Activated CD4-positive, alpha-beta T cell treated with anti-CD3 and anti-CD28 coated beads, Interleukin-2, amount 10 ng/mL, durations not matched to agents 24 days and 14 days (primary cell): Measurements from ENCODE around the gene TSSK6. TPM values are rescaled to one million over a fixed set of nuclear protein-coding genes. Genes with fewer than 3 reads are reported as not detected.

Experiments used
- DNase-seq: peaks from one replicate; pipeline ENCODE4 v3.0.0; 2022
- H3K27ac Mint-ChIP-seq: one replicate; pipeline ENCODE4 v1.8.0; 2022; ENCODE audit warnings: mild to moderate bottlenecking, mixed read lengths
- H3K27me3 Mint-ChIP-seq: one replicate; pipeline ENCODE4 v1.8.0; 2022; ENCODE audit warnings: mixed read lengths
- H3K36me3 Mint-ChIP-seq: one replicate; pipeline ENCODE4 v1.8.0; 2022; ENCODE audit warnings: low read depth, mild to moderate bottlenecking, mixed read lengths
- H3K4me1 Mint-ChIP-seq: one replicate; pipeline ENCODE4 v1.8.0; 2021; ENCODE audit warnings: mixed read lengths
- H3K4me3 Mint-ChIP-seq: one replicate; pipeline ENCODE4 v1.8.0; 2022; ENCODE audit warnings: mild to moderate bottlenecking, moderate library complexity, mixed read lengths
- H3K9me3 Mint-ChIP-seq: one replicate; pipeline ENCODE4 v1.8.0; 2021; ENCODE audit warnings: mixed read lengths
- intact Hi-C: fragments of 100-400 bp; cut with micrococcal nuclease; formaldehyde crosslinking; loops from one replicate; pipeline ENCODE4 v1.15.1; 2023
- total RNA-seq: library from RNA; stranded (reverse); gene quantifications from 2 replicates; pipeline ENCODE4 v1.2.3, GENCODE V29; 2022

The TSSK6 gene
- total RNA-seq, 1 donor from 2014 or later: 3.3 TPM

DNA sequence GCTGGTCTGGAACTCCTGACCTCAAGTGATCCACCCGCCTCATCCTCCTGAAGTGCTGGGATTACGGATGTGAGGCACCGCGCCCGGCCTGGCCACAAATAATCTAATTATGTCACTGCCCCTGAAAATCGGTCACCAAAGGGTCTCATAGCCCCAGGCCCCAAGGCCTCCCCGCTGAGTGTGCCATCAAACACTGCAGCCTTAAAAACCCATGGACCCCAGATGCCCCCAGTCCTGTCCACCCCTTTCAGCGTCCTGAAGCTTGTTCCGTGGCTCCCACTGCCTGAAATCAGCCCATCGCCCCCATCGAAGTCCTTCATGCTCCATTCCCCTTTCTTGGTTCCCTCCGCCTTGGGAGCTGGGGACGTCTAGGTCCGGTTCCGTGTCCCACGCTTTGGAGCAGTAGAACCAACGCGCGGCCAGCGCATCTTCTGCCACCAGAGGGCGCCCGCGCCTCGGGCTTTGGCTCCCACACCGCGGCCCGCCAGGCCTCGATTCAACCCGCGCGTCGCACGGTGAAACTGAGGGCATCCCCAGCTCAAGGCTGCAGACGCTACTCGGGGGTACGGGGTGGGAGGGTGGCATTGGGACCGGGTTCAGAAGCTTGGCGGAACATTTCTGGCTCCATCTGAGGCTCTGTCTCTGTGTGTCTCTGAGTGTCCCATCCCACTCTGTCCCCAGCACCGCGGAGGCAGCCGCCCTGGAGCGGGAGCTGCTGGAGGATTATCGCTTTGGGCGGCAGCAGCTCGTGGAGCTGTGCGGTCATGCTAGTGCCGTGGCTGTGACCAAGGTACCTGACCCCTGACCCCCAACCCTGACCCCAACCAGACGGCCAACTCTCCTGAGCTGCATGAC is 16.8 kb upstream of the TSSK6 start:
- H3K27ac Mint-ChIP-seq: peak overlapping the region; percentile 47
- intact Hi-C loops: loop anchor here (1.0 to 10.0 kb wide), 3 partner anchors 22 to 203 kb away; partner anchors contain the start of gene ZNF14
- H3K4me1 Mint-ChIP-seq: peaks cover 16% of the 10 kb centered on the region
- no peaks in the 10 kb centered on the region for H3K9me3 Mint-ChIP-seq
- peaks cover 22% of the 10 kb centered on the region for H3K36me3 Mint-ChIP-seq
- DNase-seq: peak; percentile 96
- peaks cover 3% of the 10 kb centered on the region for H3K27me3 Mint-ChIP-seq
- H3K4me3 Mint-ChIP-seq: peak overlapping the region; percentile 14

- H3K27me3 Mint-ChIP-seq: no peaks in the 10 kb centered on the region
- H3K36me3 Mint-ChIP-seq: peaks cover 21% of the 10 kb centered on the region
- H3K4me1 Mint-ChIP-seq: peaks cover 15% of the 10 kb centered on the region
- H3K9me3 Mint-ChIP-seq: no peaks in the 10 kb centered on the region
- no peak for DNase-seq
- peak overlapping the region; percentile 47 for H3K27ac Mint-ChIP-seq
- intact Hi-C loops: loop anchor here (10.0 kb wide), 1 partner anchor 204 kb away; the partner anchor contains the start of gene ZNF14
- no peak overlapping the region for H3K4me3 Mint-ChIP-seq
Observed at GRCh38 chr19:19530889-19531288, 15.5 kb upstream of the TSSK6 start.

- no peak for DNase-seq
- peaks cover 15% of the 10 kb centered on the region for H3K4me1 Mint-ChIP-seq
- no peak overlapping the region for H3K4me3 Mint-ChIP-seq
- H3K27ac Mint-ChIP-seq: no peak overlapping the region
- intact Hi-C loops: loop anchor here (10.0 kb wide), 1 partner anchor 204 kb away; the partner anchor contains the start of gene ZNF14
- peaks cover 21% of the 10 kb centered on the region for H3K36me3 Mint-ChIP-seq
- H3K27me3 Mint-ChIP-seq: no peaks in the 10 kb centered on the region
- no peaks in the 10 kb centered on the region for H3K9me3 Mint-ChIP-seq
Observed at GRCh38 chr19:19530423-19530804, 15.1 kb upstream of the TSSK6 start.

DNA sequence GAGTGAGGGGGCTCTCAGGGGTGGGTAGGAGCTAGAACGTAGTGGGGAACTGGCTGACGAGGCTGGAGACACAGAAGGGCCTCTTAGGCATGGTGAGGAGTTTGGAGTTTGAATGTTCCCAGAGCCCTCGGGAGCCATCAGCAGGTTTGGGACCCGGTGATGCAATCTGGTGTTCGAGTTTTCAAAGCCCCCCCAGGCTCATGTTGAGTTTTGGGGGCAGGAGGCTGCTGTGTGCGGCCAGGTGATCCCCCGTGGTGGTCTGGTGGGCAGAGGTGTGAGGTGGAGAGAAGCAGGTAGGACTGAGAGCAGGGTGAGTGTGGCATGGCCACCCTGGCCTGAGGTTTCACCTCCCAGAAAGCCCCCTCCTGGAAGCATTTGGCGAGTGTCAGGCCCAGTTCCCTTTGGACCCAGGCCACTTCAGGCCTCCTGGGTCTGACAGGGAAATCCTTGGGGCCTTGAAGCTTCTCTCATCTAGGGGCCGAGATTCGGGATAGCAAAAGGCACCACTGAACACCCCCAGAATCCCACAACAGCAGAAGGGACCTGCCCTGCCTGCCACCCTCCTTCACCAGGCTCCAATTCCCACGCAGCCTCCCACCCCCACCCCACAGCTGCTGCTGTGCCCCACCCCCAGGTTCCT is 14.6 kb upstream of the TSSK6 start:
- intact Hi-C loops: loop anchor here (10.0 kb wide), 1 partner anchor 205 kb away; the partner anchor contains the start of gene ZNF14
- H3K9me3 Mint-ChIP-seq: no peaks in the 10 kb centered on the region
- no peak for DNase-seq
- H3K4me1 Mint-ChIP-seq: peaks cover 15% of the 10 kb centered on the region
- no peaks in the 10 kb centered on the region for H3K27me3 Mint-ChIP-seq
- no peak overlapping the region for H3K4me3 Mint-ChIP-seq
- no peak overlapping the region for H3K27ac Mint-ChIP-seq
- peaks cover 23% of the 10 kb centered on the region for H3K36me3 Mint-ChIP-seq

DNA sequence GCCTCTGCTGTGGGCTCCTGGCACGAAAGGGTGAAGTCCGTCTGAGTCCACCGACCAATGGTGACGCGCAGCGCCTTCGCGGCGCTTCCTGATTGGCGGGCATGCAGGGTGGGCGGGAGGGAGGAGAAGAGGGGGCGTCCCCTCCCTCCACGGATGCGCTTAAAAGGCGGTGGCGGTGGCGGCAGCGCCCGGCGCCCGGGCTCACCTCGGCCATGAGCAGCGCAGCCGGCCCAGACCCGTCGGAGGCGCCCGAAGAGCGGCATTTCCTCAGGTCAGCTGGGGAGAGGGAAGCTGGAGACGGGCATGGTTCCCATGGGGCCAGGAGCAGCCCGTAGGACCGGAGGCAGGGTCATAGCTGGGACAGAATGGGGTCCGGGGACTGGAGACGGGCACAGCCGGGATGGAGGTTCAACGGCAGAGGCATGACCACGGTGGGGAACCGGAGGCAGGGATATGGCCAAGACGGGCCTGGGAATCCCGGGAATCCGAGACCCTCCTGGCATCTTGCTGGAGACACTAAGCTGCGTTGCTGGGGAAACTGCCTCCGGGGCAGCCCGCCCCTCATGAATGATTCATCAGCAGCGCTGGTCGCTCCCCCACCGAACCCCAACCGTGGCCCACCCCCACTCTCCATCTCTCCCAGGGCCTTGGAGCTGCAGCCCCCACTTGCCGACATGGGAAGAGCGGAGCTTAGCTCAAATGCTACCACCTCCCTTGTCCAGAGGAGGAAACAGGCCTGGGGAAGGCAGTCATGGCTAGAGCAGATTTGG is 13.6 kb upstream of the TSSK6 start, which contains the start of gene YJEFN3:
Gene YJEFN3 (plus strand): TSS at position 191 of the 770 bp plus-strand sequence. CDS start 22 bp downstream, at position 213.
- H3K4me3 Mint-ChIP-seq: no peak within 1 kb of the TSS
- intact Hi-C loops: no loop called here
- H3K9me3 Mint-ChIP-seq: no peaks in the 10 kb centered on the region
- H3K27ac Mint-ChIP-seq: no peak within 1 kb of the TSS
- peaks cover 12% of the 10 kb centered on the region for H3K4me1 Mint-ChIP-seq
- no peaks in the 10 kb centered on the region for H3K27me3 Mint-ChIP-seq
- H3K36me3 Mint-ChIP-seq: peaks cover 19% of the 10 kb centered on the region
- DNase-seq: no peak

DNA sequence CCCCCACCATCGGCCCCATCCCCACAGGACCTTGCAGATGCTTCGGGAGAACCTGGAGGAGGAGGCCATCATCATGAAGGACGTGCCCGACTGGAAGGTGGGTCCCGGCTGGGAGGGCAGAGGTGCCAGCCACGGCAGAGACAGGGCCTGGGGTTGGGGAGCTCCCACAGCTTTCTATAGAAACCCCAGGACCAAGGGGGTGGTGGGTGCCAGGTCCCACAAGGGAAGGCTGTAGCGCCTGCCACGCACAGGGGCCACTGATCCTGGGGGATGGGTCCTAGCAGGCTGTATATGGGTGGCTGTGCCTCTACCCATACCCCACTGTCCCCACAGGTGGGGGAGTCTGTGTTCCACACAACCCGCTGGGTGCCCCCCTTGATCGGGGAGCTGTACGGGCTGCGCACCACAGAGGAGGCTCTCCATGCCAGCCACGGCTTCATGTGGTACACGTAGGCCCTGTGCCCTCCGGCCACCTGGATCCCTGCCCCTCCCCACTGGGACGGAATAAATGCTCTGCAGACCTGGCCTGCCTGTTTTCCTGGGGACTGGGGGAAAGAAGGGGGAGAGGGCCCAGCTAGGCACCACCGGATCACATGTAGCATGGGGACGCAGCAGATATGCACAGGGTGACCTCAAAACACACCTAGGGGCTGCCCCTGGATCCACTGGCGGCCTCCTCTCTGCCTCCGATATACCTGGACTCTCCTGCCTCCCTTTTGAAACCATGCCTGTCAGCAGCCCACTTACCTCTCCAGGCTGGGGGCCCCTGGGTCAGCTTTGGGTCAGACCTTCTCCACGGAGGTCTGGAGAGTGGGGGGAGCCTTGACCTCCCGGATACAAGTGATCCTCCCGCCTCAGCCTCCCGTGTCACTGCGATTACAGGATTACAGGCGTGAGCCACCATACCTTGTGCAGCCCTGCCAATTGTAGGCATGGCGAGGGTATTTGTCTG is 12.6 kb upstream of the TSSK6 start:
- no peak for DNase-seq
- peaks cover 9% of the 10 kb centered on the region for H3K4me1 Mint-ChIP-seq
- H3K27me3 Mint-ChIP-seq: no peaks in the 10 kb centered on the region
- H3K27ac Mint-ChIP-seq: no peak overlapping the region
- H3K36me3 Mint-ChIP-seq: peaks cover 21% of the 10 kb centered on the region
- H3K4me3 Mint-ChIP-seq: no peak overlapping the region
- intact Hi-C loops: no loop called here
- H3K9me3 Mint-ChIP-seq: no peaks in the 10 kb centered on the region

- H3K9me3 Mint-ChIP-seq: no peaks in the 10 kb centered on the region
- no peak for DNase-seq
- H3K4me1 Mint-ChIP-seq: peaks cover 10% of the 10 kb centered on the region
- H3K4me3 Mint-ChIP-seq: no peak overlapping the region
- H3K27me3 Mint-ChIP-seq: no peaks in the 10 kb centered on the region
- intact Hi-C loops: no loop called here
- H3K36me3 Mint-ChIP-seq: peaks cover 24% of the 10 kb centered on the region
- no peak overlapping the region for H3K27ac Mint-ChIP-seq
Observed at GRCh38 chr19:19527371-19527656, 12.0 kb upstream of the TSSK6 start.

- Mint-ChIP-seq H3K27me3 (no peaks in the 10 kb centered on the region), H3K4me3 (no peak overlapping the region), H3K36me3 (peaks cover 20% of the 10 kb centered on the region), H3K9me3 (no peaks in the 10 kb centered on the region), H3K27ac (no peak overlapping the region), H3K4me1 (peaks cover 6% of the 10 kb centered on the region)
- no peak for DNase-seq
- intact Hi-C loops: no loop called here
Observed at GRCh38 chr19:19526581-19527370, 11.4 kb upstream of the TSSK6 start.

DNA sequence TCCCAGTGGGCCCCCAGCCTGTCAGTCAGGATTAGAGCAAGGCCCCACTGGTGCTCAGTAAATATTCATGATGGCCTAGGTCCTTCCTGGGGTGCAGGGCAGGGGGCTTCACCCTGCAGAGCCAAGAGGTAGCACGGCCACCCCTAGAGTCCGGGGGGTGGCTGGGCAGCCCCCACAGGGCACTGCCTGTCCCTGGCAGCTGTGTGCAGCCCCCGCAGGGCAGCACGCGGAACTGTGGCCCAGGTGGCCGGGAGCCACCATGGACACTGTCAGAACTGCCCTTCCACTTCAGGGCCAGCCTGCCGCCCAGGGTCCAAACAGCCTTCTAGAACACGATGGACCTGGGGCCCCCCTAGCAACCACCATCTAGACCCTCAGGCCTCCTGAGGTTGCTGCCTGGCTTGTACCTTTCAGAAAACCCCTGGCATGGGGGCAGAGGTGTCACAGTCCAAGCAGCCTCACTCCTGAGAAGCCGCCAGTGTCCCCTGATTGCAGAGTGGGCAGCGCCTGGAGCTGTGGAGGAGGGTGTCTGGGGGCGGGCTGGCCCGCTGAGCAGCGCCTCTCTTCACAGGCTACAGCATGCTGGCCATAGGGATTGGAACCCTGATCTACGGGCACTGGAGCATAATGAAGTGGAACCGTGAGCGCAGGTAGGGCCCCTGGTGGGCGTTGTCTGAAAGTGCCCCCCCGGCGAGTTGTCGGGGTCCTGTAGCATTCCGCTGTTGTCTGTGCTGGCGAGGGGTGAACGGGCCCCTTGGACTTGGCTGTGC is 10.4 kb upstream of the TSSK6 start:
- H3K36me3 Mint-ChIP-seq: peaks cover 19% of the 10 kb centered on the region
- intact Hi-C loops: no loop called here
- DNase-seq: no peak
- no peaks in the 10 kb centered on the region for H3K9me3 Mint-ChIP-seq
- H3K27me3 Mint-ChIP-seq: no peaks in the 10 kb centered on the region
- peaks cover 3% of the 10 kb centered on the region for H3K4me1 Mint-ChIP-seq
- no peak overlapping the region for H3K4me3 Mint-ChIP-seq
- H3K27ac Mint-ChIP-seq: no peak overlapping the region

- intact Hi-C loops: no loop called here
- no peaks in the 10 kb centered on the region for H3K9me3 Mint-ChIP-seq
- no peak for DNase-seq
- H3K27ac Mint-ChIP-seq: no peak overlapping the region
- H3K27me3 Mint-ChIP-seq: no peaks in the 10 kb centered on the region
- peaks cover 30% of the 10 kb centered on the region for H3K36me3 Mint-ChIP-seq
- H3K4me3 Mint-ChIP-seq: no peak overlapping the region
- H3K4me1 Mint-ChIP-seq: peaks cover 11% of the 10 kb centered on the region
Observed at GRCh38 chr19:19524053-19524452, 8.7 kb upstream of the TSSK6 start.

- intact Hi-C loops: no loop called here
- no peak overlapping the region for H3K27ac Mint-ChIP-seq
- H3K36me3 Mint-ChIP-seq: peaks cover 31% of the 10 kb centered on the region
- DNase-seq: no peak
- H3K4me3 Mint-ChIP-seq: no peak overlapping the region
- peaks cover 11% of the 10 kb centered on the region for H3K4me1 Mint-ChIP-seq
- H3K9me3 Mint-ChIP-seq: no peaks in the 10 kb centered on the region
- H3K27me3 Mint-ChIP-seq: no peaks in the 10 kb centered on the region
Observed at GRCh38 chr19:19523177-19523576, 7.8 kb upstream of the TSSK6 start.

GRCh38 chr19:19520989-19521388 is 5.6 kb upstream of the TSSK6 start:
- Mint-ChIP-seq H3K4me1 (peaks cover 11% of the 10 kb centered on the region), H3K9me3 (no peaks in the 10 kb centered on the region), H3K36me3 (peaks cover 31% of the 10 kb centered on the region), H3K27ac (no peak overlapping the region), H3K4me3 (no peak overlapping the region), H3K27me3 (no peaks in the 10 kb centered on the region)
- intact Hi-C loops: no loop called here
- DNase-seq: no peak
